A549 (cell line): Measurements from ENCODE around the gene CIAO3.

Source experiments
- CBX8 ChIP-seq: fragments of 200-600 bp; sonication (generic); IDR thresholded peaks from 2 replicates; pipeline ENCODE4 v1.6.1; 2016
- EP300 ChIP-seq, 2 experiments: fragments of >200 bp; sonication (Bioruptor Twin); formaldehyde crosslinking; IDR thresholded peaks; 2 replicates in 1 of 2; 3 replicates in 1 of 2; pipeline ENCODE4 v1.6.1; 2016 to 2017
- POLR2A ChIP-seq: IDR thresholded peaks from 2 replicates; pipeline ENCODE4 v1.6.1; 2012; ENCODE audit warnings: mild to moderate bottlenecking, low read length
- SREBF2 ChIP-seq: fragments of 450-650 bp; IDR thresholded peaks from 2 replicates; pipeline ENCODE4 v1.6.1; 2014; ENCODE audit warnings: mild to moderate bottlenecking, moderate library complexity
- TF ChIP-seq, protein P1 (sequence below): fragments of 450-650 bp; IDR thresholded peaks from 2 replicates; pipeline ENCODE4 v1.6.1; 2014; ENCODE audit warnings: antibody characterized with exemption
- TF ChIP-seq, protein P2 (sequence below): fragments of >200 bp; sonication (Bioruptor Twin); formaldehyde crosslinking; IDR thresholded peaks from 3 replicates; pipeline ENCODE4 v1.5.1; 2016

DNA sequence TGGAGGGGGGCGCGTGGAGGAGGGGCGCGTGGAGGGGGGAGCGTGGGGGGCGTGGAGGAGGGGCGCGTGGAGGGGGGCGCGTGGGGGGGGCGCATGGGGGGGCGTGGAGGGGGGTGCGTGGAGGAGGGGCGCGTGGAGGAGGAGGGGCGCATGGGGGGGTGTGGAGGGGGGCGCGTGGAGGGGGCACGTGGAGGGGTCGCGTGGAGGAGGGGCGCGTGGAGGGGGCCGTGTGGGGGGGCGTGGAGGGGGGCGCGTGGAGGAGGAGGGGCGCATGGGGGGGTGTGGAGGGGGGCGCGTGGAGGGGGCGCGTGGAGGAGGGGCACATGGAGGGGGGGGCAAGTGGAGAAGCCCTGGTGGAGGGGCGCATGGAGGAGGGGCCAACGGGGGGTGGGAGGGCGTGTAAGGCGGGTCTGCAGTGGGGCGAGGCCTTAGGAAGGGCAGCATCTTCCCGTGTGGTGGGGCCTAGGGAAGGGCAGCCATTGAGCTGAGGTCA, 27.0 kb upstream of the CIAO3 start:
- TF ChIP-seq CBX8, result no peak
- TF ChIP-seq, protein P1, sequence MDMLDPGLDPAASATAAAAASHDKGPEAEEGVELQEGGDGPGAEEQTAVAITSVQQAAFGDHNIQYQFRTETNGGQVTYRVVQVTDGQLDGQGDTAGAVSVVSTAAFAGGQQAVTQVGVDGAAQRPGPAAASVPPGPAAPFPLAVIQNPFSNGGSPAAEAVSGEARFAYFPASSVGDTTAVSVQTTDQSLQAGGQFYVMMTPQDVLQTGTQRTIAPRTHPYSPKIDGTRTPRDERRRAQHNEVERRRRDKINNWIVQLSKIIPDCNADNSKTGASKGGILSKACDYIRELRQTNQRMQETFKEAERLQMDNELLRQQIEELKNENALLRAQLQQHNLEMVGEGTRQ, result no peak
- no peak for TF ChIP-seq SREBF2
- TF ChIP-seq POLR2A, result no peak
- TF ChIP-seq, protein P2, sequence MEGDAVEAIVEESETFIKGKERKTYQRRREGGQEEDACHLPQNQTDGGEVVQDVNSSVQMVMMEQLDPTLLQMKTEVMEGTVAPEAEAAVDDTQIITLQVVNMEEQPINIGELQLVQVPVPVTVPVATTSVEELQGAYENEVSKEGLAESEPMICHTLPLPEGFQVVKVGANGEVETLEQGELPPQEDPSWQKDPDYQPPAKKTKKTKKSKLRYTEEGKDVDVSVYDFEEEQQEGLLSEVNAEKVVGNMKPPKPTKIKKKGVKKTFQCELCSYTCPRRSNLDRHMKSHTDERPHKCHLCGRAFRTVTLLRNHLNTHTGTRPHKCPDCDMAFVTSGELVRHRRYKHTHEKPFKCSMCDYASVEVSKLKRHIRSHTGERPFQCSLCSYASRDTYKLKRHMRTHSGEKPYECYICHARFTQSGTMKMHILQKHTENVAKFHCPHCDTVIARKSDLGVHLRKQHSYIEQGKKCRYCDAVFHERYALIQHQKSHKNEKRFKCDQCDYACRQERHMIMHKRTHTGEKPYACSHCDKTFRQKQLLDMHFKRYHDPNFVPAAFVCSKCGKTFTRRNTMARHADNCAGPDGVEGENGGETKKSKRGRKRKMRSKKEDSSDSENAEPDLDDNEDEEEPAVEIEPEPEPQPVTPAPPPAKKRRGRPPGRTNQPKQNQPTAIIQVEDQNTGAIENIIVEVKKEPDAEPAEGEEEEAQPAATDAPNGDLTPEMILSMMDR, result no peak
- TF ChIP-seq EP300 (IDR thresholded peaks at IDR 0.05), result no peak
